HepG2 (cell line): Measurements from ENCODE around the gene PAK1IP1. TPM values are rescaled to one million over a fixed set of nuclear protein-coding genes. Genes with fewer than 3 reads are reported as not detected.

Experiments
- ATF2 ChIP-seq: sonication (generic); formaldehyde crosslinking; IDR thresholded peaks from 2 replicates; pipeline ENCODE4 v1.4.0; 2020; ENCODE audit warnings: missing genetic modification reagents
- MBD4 ChIP-seq: IDR thresholded peaks from 2 replicates; pipeline ENCODE4 v1.6.1; 2012; ENCODE audit warnings: low read length, inconsistent platforms, borderline replicate concordance
- MIER3 ChIP-seq: IDR thresholded peaks from 2 replicates; pipeline ENCODE4 v1.6.1; 2016; ENCODE audit warnings: missing compliant biosample characterization, borderline replicate concordance
- MTF1 ChIP-seq: sonication (generic); formaldehyde crosslinking; IDR thresholded peaks from 2 replicates; pipeline ENCODE4 v1.5.0; 2020; ENCODE audit warnings: missing genetic modification reagents
- NFKBIZ ChIP-seq: IDR thresholded peaks from 2 replicates; pipeline ENCODE4 v1.6.1; 2018; ENCODE audit warnings: missing genetic modification reagents, missing compliant biosample characterization
- SAP130 ChIP-seq: IDR thresholded peaks from 2 replicates; pipeline ENCODE4 v1.6.1; 2016; ENCODE audit warnings: low read depth
- SCMH1 ChIP-seq: sonication (generic); formaldehyde crosslinking; IDR thresholded peaks from 2 replicates; pipeline ENCODE4 v1.9.0; 2021; ENCODE audit warnings: missing genetic modification reagents, mild to moderate bottlenecking, borderline replicate concordance
- ZNF136 ChIP-seq: sonication (generic); formaldehyde crosslinking; IDR thresholded peaks from 2 replicates; pipeline ENCODE4 v1.8.1; 2022; ENCODE audit warnings: low read depth, mild to moderate bottlenecking, moderate library complexity, missing genetic modification reagents
- ZNF589 ChIP-seq: sonication (generic); formaldehyde crosslinking; conservative IDR thresholded peaks from 2 replicates; pipeline ENCODE4 v1.8.0; 2022; ENCODE audit warnings: mild to moderate bottlenecking, moderate library complexity, missing genetic modification reagents
- ZNF7 ChIP-seq: IDR thresholded peaks from 2 replicates; pipeline ENCODE4 v1.6.1; 2016; ENCODE audit warnings: missing biosample characterization, missing genetic modification reagents
- ZNF720 ChIP-seq: sonication (generic); formaldehyde crosslinking; IDR thresholded peaks from 2 replicates; pipeline ENCODE4 v1.4.0; 2020; ENCODE audit warnings: missing genetic modification reagents
- ZNF841 ChIP-seq: sonication (generic); formaldehyde crosslinking; IDR thresholded peaks from 2 replicates; pipeline ENCODE4 v1.8.1; 2023; ENCODE audit warnings: missing genetic modification reagents, borderline replicate concordance
- polyA plus RNA-seq, 8 experiments: library from polyadenylated mRNA; depleted of rRNA in 3 of 8; stranded (reverse) in 7 of 8; unstranded in 1 of 8; fragments of >200 nt; fragmentation: Illumina TruSeq in 4 of 8; extraction: Trizol in 4 of 8; gene quantifications; 2 replicates each; pipeline versions ENCODE4 v1.2.1 to v1.2.3, GENCODE V29; 2011 to 2016; ENCODE audit warnings: low read depth in 4 of 8, missing spikeins in 1 of 8, mixed read lengths in 1 of 8; ENCODE audit not compliant: insufficient read depth in 1 of 8
- total RNA-seq, 5 experiments: library from RNA; depleted of rRNA; stranded (reverse); fragments of >200 nt; fragmentation: Illumina TruSeq; extraction: Trizol; gene quantifications; 2 replicates each; pipeline ENCODE4 v1.2.3, GENCODE V29; 2016; ENCODE audit warnings: low read depth in 1 of 5
- TF ChIP-seq, protein P1 (sequence below): sonication (generic); formaldehyde crosslinking; IDR thresholded peaks from 2 replicates; pipeline ENCODE4 v1.4.0; 2020; ENCODE audit warnings: missing genetic modification reagents
- TF ChIP-seq, protein P2 (sequence below): sonication (generic); formaldehyde crosslinking; IDR thresholded peaks from 2 replicates; pipeline ENCODE4 v1.9.0; 2022; ENCODE audit warnings: missing genetic modification reagents, mild to moderate bottlenecking, borderline replicate concordance
- TF ChIP-seq, protein P3 (sequence below): sonication (generic); formaldehyde crosslinking; IDR thresholded peaks from 2 replicates; pipeline ENCODE4 v1.8.1; 2023; ENCODE audit warnings: mild to moderate bottlenecking, moderate library complexity, missing genetic modification reagents
- TF ChIP-seq, protein P4 (sequence below): sonication (generic); formaldehyde crosslinking; IDR thresholded peaks from 2 replicates; pipeline ENCODE4 v1.4.0; 2020; ENCODE audit warnings: missing genetic modification reagents
- TF ChIP-seq, protein P5 (sequence below): sonication (generic); formaldehyde crosslinking; IDR thresholded peaks from 2 replicates; pipeline ENCODE4 v1.8.0; 2022; ENCODE audit warnings: missing genetic modification reagents, mild to moderate bottlenecking, inconsistent platforms, borderline replicate concordance

The PAK1IP1 gene
- total and polyA plus RNA-seq, 2 of the 13 experiments (the other 11 are each of a cell fraction or from before 2014, with no cell fraction given): 23.4 to 66.2 TPM

DNA sequence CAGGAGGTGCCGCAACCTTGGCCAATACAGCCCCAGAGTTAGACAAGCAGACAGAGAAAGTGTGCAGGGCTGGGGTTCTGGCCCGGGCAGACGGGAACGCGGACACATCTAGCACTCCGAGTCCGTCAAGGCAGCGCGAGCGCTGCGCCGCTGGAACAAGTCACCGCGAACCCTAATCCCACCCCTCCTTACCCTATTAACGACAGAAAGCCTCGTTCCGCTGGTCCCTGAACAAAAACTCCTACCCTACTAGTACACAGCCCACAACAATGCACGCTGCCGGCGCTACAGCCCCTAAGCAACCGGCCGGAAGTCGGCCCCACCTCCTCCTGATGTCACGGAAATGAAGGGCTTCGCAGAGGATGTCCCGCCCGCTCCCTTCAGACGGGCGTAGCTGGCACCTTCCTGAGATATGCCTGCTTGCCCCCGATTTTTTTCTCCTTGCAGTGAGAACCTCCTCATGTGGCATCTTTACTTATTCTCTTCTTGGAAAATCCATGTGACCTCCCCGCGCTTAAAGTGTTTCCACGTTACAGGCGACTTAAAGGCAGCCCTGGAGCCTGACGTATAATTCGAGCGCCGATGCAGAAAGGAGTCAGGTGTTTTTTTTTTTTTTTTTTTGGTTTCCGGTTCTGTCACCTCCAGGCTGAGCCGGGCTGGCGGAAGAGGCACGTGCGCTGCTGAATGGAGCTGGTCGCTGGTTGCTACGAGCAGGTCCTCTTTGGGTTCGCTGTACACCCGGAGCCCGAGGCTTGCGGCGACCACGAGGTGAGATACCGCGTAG lies at the start of gene PAK1IP1, which contains the start of gene C6orf52 (continued):
- TF ChIP-seq, protein P1, sequence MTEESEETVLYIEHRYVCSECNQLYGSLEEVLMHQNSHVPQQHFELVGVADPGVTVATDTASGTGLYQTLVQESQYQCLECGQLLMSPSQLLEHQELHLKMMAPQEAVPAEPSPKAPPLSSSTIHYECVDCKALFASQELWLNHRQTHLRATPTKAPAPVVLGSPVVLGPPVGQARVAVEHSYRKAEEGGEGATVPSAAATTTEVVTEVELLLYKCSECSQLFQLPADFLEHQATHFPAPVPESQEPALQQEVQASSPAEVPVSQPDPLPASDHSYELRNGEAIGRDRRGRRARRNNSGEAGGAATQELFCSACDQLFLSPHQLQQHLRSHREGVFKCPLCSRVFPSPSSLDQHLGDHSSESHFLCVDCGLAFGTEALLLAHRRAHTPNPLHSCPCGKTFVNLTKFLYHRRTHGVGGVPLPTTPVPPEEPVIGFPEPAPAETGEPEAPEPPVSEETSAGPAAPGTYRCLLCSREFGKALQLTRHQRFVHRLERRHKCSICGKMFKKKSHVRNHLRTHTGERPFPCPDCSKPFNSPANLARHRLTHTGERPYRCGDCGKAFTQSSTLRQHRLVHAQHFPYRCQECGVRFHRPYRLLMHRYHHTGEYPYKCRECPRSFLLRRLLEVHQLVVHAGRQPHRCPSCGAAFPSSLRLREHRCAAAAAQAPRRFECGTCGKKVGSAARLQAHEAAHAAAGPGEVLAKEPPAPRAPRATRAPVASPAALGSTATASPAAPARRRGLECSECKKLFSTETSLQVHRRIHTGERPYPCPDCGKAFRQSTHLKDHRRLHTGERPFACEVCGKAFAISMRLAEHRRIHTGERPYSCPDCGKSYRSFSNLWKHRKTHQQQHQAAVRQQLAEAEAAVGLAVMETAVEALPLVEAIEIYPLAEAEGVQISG: peak; percentile 93; the same call in 1 of the 2 replicates
- TF ChIP-seq MBD4: no peak
- TF ChIP-seq, protein P2, sequence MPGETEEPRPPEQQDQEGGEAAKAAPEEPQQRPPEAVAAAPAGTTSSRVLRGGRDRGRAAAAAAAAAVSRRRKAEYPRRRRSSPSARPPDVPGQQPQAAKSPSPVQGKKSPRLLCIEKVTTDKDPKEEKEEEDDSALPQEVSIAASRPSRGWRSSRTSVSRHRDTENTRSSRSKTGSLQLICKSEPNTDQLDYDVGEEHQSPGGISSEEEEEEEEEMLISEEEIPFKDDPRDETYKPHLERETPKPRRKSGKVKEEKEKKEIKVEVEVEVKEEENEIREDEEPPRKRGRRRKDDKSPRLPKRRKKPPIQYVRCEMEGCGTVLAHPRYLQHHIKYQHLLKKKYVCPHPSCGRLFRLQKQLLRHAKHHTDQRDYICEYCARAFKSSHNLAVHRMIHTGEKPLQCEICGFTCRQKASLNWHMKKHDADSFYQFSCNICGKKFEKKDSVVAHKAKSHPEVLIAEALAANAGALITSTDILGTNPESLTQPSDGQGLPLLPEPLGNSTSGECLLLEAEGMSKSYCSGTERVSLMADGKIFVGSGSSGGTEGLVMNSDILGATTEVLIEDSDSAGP (CRISPR knock-in tag): peak; percentile 74; the same call in 1 of the 2 replicates
- no peak for TF ChIP-seq SCMH1
- TF ChIP-seq, protein P3, sequence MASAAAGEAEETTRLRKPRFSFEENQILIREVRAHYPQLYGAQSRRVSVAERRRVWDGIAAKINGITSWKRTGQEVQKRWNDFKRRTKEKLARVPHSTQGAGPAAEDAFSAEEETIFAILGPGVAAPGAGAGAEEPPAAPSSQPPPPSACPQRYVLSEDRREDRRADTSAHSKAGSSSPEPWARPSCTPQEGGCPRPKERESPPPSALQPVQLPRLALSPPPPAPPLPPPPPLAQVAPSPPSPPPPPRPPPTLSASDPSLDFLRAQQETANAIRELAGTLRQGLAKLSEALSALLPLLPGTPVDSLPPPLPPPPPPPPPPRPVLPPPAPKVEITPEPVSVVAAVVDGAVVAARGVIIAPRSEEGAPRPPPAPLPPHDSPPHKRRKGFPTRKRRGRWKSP: peak; percentile 77
- TF ChIP-seq ZNF7 (CRISPR knock-in tag): no peak
- TF ChIP-seq MTF1 (CRISPR knock-in tag): peak; percentile 77; the same call in 1 of the 2 replicates
- peak; percentile 89 for TF ChIP-seq ZNF136
- TF ChIP-seq MIER3 (CRISPR knock-in tag): no peak; the same call in 1 of the 2 replicates
- TF ChIP-seq ZNF720 (CRISPR knock-in tag): no peak
- no peak for TF ChIP-seq ZNF589 (CRISPR knock-in tag)
- TF ChIP-seq ZNF841: no peak
- TF ChIP-seq, protein P4, sequence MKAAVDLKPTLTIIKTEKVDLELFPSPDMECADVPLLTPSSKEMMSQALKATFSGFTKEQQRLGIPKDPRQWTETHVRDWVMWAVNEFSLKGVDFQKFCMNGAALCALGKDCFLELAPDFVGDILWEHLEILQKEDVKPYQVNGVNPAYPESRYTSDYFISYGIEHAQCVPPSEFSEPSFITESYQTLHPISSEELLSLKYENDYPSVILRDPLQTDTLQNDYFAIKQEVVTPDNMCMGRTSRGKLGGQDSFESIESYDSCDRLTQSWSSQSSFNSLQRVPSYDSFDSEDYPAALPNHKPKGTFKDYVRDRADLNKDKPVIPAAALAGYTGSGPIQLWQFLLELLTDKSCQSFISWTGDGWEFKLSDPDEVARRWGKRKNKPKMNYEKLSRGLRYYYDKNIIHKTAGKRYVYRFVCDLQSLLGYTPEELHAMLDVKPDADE: no peak; the same call in 1 of the 2 replicates
- TF ChIP-seq ATF2 (CRISPR knock-in tag): peak; percentile 37; the same call in 1 of the 2 replicates
- TF ChIP-seq NFKBIZ (CRISPR knock-in tag): peak; percentile 39; the same call in 1 of the 2 replicates
- peak; percentile 99 for TF ChIP-seq SAP130 (CRISPR knock-in tag)
- TF ChIP-seq, protein P5, sequence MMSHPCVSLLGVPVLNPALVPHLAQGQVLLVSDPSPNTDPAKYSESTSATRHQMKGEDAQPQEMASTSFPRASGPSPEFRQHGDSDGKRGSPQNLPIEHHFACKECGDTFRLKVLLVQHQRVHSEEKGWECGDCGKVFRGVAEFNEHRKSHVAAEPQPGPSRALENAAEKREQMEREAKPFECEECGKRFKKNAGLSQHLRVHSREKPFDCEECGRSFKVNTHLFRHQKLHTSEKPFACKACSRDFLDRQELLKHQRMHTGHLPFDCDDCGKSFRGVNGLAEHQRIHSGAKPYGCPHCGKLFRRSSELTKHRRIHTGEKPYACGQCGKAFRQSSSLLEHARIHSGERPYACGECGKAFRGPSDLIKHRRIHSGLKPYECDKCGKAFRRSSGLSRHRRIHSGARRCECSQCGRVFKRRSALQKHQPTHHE (CRISPR knock-in tag): peak; percentile 84
